HG02938 (cell line): ENCODE results near the gene PSMA3.

Experiments
- ATAC-seq: cut with Tn5 transposase; IDR thresholded peaks from one replicate; pipeline ENCODE4 v1.9.1; 2021; ENCODE audit warnings: mild to moderate bottlenecking, moderate library complexity; ENCODE audit not compliant: unreplicated experiment

The PSMA3 gene

GRCh38 chr14:58298477-58299400, 54.1 kb downstream of the PSMA3 start, which contains the start of gene ARID4A:
ARID4A (plus strand) TSS chr14:58298555; CDS start chr14:58299855, 1,300 bp downstream.
- no peak for ATAC-seq

- no peak for ATAC-seq
Observed at GRCh38 chr14:58299401-58300330, 55.0 kb downstream of the PSMA3 start.

- ATAC-seq: no peak
Observed at GRCh38 chr14:58301416-58301815, 56.8 kb downstream of the PSMA3 start.

GRCh38 chr14:58305730-58306129, 61.1 kb downstream of the PSMA3 start:
- no peak for ATAC-seq

- ATAC-seq: no peak
Observed at GRCh38 chr14:58307597-58308316, 63.1 kb downstream of the PSMA3 start.

GRCh38 chr14:58309086-58309485, 64.4 kb downstream of the PSMA3 start:
- ATAC-seq: no peak

GRCh38 chr14:58313699-58314098, 69.1 kb downstream of the PSMA3 start:
- ATAC-seq: no peak

- ATAC-seq: no peak
Observed at GRCh38 chr14:58315606-58316005, 71.0 kb downstream of the PSMA3 start.
